Spleen (tissue), 11 donors: ENCODE measurements around the gene HOXD10. TPM values are rescaled to one million over a fixed set of nuclear protein-coding genes. Genes with fewer than 3 reads are reported as not detected.

Experiments
- DNase-seq: peaks from one replicate; pipeline ENCODE4 v3.0.0-alpha.2; 2020
- H3K27ac ChIP-seq, 8 donors: fragments of 200-600 bp; sonication (generic) in 7 of 8; 1 replicate in 4 of 8; 2 replicates in 4 of 8; pipeline versions ENCODE4 v1.5.0 to v1.8.0; 2016 to 2021; ENCODE audit warnings: inconsistent platforms in 4 of 8, mild to moderate bottlenecking in 4 of 8, moderate library complexity in 1 of 8
- H3K27me3 ChIP-seq, 7 donors: fragments of 200-600 bp; sonication (generic) in 6 of 7; replicated peaks in 1 of 7; 1 replicate in 4 of 7; 2 replicates in 3 of 7; pipeline versions ENCODE4 v1.5.0 to v1.8.0; 2016 to 2021; ENCODE audit warnings: inconsistent platforms in 3 of 7, mild to moderate bottlenecking in 1 of 7
- H3K36me3 ChIP-seq, 6 donors: fragments of 200-600 bp; sonication (generic) in 5 of 6; 1 replicate in 4 of 6; 2 replicates in 2 of 6; pipeline versions ENCODE4 v1.5.0 to v1.8.0; 2016 to 2021; ENCODE audit warnings: inconsistent platforms in 2 of 6
- H3K4me1 ChIP-seq, 6 donors: fragments of 200-600 bp; sonication (generic) in 5 of 6; 1 replicate in 3 of 6; 2 replicates in 3 of 6; pipeline versions ENCODE4 v1.5.0 to v1.8.0; 2016 to 2021; ENCODE audit warnings: inconsistent platforms in 3 of 6
- H3K4me3 ChIP-seq, 8 donors: fragments of 200-600 bp; sonication (generic) in 7 of 8; 1 replicate in 4 of 8; 2 replicates in 4 of 8; pipeline versions ENCODE4 v1.5.0 to v1.8.0; 2016 to 2021; ENCODE audit warnings: inconsistent platforms in 4 of 8, mild to moderate bottlenecking in 4 of 8, moderate library complexity in 2 of 8
- H3K9me3 ChIP-seq, 8 donors: fragments of 200-600 bp; sonication (generic) in 7 of 8; 1 replicate in 4 of 8; 2 replicates in 4 of 8; pipeline versions ENCODE4 v1.5.0 to v1.8.0; 2016 to 2021; ENCODE audit warnings: inconsistent platforms in 4 of 8
- POLR2A ChIP-seq, 3 donors: fragments of 450-650 bp; IDR thresholded peaks; one replicate each; pipeline ENCODE4 v1.5.1; 2017; ENCODE audit warnings: antibody characterized with exemption in 3 of 3, mild to moderate bottlenecking in 1 of 3
- POLR2AphosphoS5 ChIP-seq, 3 donors: sonication (generic); formaldehyde crosslinking; IDR thresholded peaks; one replicate each; pipeline ENCODE4 v1.5.1; 2017; ENCODE audit warnings: antibody characterized with exemption in 3 of 3
- WGBS, 5 donors: extraction: QIAGEN DNeasy Blood & Tissue Kit in 3 of 5; methylation state at CpG; one replicate each; pipeline versions ENCODE4 v1.1.5 to v1.1.7; 2013 to 2018; 5-methylcytosine and 5-hydroxymethylcytosine counted together
- intact Hi-C: fragments of 100-400 bp; cut with DNase I; formaldehyde crosslinking; loops from one replicate; pipeline ENCODE4 v1.15.0; 2023; ENCODE audit warnings: low total_unique reads
- polyA plus RNA-seq, 3 donors: library from polyadenylated mRNA; stranded (reverse); fragments of 200-250 nt; gene quantifications; one replicate each; pipeline ENCODE4 v1.2.1, GENCODE V29; 2013
- total RNA-seq, 7 donors: library from RNA; depleted of rRNA in 3 of 7; stranded (reverse); fragments of >200 nt in 3 of 7; fragmentation: NEBNext Ultra II Directional in 4 of 7; extraction: Animal tissue kit (Norgen Biotek cat#: 25700) in 4 of 7; gene quantifications; one replicate each; pipeline versions ENCODE4 v1.1.0 to v1.2.1, GENCODE V29; 2016 to 2021
- TF ChIP-seq, protein P1 (sequence below), 11 experiments: fragments of 200-600 bp in 7 of 11; fragments of 450-650 bp in 4 of 11; sonication (generic) in 4 of 11; IDR thresholded peaks in 8 of 11; conservative IDR thresholded peaks in 3 of 11; 1 replicate in 7 of 11; 2 replicates in 4 of 11; pipeline versions ENCODE4 v1.4.0 to v1.8.0; 2016 to 2021; ENCODE audit warnings: antibody characterized with exemption in 11 of 11, inconsistent platforms in 4 of 11, mild to moderate bottlenecking in 1 of 11
- donor health status: healthy with polysubstance abuse.
- donor health status: DM: no; HTN: no; CAD: no; lungs with moderate emphysema.
- donor health status: DM: no; HTN: no; CAD: no.
- donor health status: Bipolar disorder and iron deficiency.
- donor health status: healthy.
- donor health status: DM: no; HTN: no; CAD: no.
- donor health status: DM: yes; HTN: yes; CAD: no.

Gene HOXD10
- total and polyA plus RNA-seq, 10 donors, result 0.06 TPM; not detected in 9

DNA sequence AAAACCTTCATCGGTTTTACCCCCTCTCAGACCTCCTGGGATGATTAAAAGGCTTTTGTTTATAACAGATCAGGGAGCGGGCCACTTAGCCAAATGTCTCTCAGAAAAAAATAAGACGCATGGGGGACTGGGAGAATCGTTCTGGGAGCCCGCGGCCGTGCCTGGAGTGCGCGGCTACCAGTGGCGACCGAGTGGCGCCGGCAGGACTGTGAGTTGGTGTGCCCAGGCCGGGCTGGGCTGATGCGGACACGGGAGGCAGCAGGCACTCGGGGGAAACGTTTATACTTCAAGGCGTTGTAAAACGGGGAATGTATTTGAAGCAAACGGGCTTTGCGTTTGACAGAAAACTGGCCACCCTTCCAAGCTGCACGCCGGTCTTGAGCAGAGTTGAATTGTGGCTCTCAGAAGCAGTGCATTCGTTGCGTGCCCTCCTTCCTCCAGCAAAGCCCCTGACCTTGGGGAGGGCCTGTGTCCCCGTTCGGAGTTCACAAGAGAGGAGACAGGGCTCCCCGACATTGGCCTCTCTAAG, 4.7 kb upstream of the HOXD10 start:
- intact Hi-C loops, result loop anchor here (10.0 kb wide), 1 partner anchor 703 kb away; no protein-coding TSS in a partner anchor
- WGBS, 5 donors, result 4 to 11% (median 7%) methylated on average over 29 of the region's 29 CpGs
- H3K27ac ChIP-seq, result no peak overlapping the region
- no peaks in the 10 kb centered on the region for H3K36me3 ChIP-seq
- TF ChIP-seq POLR2A (IDR thresholded peaks at IDR 0.05), result no peak
- TF ChIP-seq, protein P1, sequence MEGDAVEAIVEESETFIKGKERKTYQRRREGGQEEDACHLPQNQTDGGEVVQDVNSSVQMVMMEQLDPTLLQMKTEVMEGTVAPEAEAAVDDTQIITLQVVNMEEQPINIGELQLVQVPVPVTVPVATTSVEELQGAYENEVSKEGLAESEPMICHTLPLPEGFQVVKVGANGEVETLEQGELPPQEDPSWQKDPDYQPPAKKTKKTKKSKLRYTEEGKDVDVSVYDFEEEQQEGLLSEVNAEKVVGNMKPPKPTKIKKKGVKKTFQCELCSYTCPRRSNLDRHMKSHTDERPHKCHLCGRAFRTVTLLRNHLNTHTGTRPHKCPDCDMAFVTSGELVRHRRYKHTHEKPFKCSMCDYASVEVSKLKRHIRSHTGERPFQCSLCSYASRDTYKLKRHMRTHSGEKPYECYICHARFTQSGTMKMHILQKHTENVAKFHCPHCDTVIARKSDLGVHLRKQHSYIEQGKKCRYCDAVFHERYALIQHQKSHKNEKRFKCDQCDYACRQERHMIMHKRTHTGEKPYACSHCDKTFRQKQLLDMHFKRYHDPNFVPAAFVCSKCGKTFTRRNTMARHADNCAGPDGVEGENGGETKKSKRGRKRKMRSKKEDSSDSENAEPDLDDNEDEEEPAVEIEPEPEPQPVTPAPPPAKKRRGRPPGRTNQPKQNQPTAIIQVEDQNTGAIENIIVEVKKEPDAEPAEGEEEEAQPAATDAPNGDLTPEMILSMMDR (IDR thresholded peaks at IDR 0.05 in 8 of 11, conservative IDR thresholded peaks at IDR 0.05 in 3 of 11), result no peak
- peaks cover 21 to 100% (median 97%) of the 10 kb centered on the region in 7 donors for H3K27me3 ChIP-seq
- H3K4me1 ChIP-seq, result peaks cover 3 to 43% (median 18%) of the 10 kb centered on the region in 6 donors
- no peak for DNase-seq
- H3K9me3 ChIP-seq, result peaks cover 0 to 9% (median 0%) of the 10 kb centered on the region in 8 donors
- H3K4me3 ChIP-seq, result no peak overlapping the region

DNA sequence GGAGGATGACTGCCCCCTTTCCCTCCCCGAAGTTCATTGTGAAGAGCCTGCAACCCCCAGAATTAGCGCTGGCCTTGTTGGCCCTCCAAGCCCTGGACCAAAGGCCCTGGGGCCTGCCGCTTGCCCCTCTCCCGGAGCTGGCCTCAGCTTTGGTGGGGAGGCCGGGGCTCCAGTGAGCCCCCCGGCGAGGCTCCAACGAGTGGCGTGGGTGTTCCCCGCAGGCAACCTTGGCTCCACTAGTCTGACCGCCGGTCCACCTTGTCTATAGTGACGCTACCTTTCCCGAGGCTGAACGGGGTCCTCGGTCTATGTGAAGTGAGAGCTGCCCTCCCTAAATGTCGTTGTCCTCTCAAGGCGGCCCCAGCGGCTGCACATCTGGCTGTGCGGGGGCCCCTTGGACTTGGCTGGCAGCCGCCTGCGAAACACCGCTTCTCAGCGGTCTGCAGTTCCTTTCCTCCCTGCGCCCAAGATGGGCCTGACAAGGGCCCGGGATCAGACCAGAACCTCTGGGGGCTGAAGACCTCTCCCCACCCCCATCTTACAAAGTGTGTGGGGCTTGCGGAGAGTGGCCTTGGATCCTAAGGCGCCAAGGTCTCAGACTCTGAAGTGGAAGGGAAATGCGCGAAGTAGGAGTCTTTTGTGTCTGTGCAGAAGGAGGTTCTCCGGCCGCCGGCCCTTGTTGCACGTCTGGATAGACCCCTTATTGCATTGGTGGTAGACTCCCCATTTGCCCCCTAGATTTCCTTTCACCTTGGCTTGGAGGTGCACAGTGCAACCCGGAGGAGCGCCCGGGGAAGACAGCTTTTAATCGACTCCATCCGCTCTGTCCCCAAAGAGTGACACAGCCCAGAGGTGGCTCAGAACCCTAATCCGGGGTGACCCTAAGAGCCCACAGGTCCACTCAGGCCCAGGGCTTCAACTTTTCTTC, 3.9 kb upstream of the HOXD10 start:
- intact Hi-C loops, result loop anchor here (10.0 kb wide), 1 partner anchor 702 kb away; no protein-coding TSS in a partner anchor
- Histone ChIP-seq H3K9me3 (peaks cover 0 to 11% (median 0%) of the 10 kb centered on the region in 8 donors), H3K27me3 (peaks cover 26 to 100% (median 100%) of the 10 kb centered on the region in 7 donors), H3K27ac (no peak overlapping the region), H3K4me1 (peaks cover 0 to 37% (median 14%) of the 10 kb centered on the region in 6 donors), H3K36me3 (no peaks in the 10 kb centered on the region), H3K4me3 (no peak overlapping the region)
- WGBS, 5 donors, result 9 to 28% (median 11%) methylated on average over 19 to 40 of the region's 40 CpGs
- TF ChIP-seq, protein P1 (IDR thresholded peaks at IDR 0.05 in 8 of 11, conservative IDR thresholded peaks at IDR 0.05 in 3 of 11), result no peak
- TF ChIP-seq POLR2AphosphoS5 (IDR thresholded peaks at IDR 0.05), result no peak
- no peak for TF ChIP-seq POLR2A (IDR thresholded peaks at IDR 0.05)
- no peak for DNase-seq

DNA sequence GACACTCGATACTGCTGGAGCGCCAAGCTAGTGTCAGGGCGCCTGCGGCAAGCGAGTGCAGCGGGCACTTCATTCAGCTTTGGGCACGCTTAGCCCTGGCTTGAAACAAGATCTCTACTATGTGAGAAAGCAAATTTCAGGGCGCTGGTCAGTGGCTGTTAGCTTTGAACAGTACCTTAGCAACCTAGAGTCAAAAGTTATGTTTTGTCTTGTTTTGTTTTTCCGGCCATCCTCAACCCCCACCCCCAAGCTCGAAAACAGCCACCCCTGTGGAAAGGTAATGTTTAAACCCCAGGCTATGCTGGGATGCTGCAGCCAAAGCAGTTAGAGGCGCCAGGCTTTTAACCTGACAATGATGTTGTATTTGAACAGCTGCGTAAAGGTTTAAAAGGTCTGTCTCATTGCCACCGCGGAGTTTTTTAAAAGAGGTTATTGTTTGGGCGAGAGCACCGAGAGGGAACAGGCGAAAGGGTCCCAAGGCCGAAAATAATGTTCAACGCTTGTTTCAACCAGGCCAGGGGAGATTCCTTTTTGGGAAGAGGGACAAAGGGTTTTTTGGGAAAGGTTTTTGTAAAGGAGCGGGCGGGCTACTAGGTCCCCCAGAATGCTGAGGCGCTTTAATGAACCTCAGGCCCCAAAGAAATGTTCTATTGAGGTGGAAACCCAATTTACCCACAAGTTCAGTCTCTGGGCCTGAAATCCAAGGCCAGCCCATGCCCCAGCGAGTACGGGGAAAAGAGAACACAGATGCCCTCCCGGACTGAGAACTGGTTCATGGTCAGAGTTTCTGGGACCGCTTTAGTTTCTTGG, 2.3 kb upstream of the HOXD10 start:
- WGBS, 5 donors, result 13 to 27% (median 17%) methylated on average over 25 to 26 of the region's 26 CpGs
- H3K27me3 ChIP-seq, result peaks cover 21 to 100% (median 100%) of the 10 kb centered on the region in 7 donors
- TF ChIP-seq POLR2A (IDR thresholded peaks at IDR 0.05), result no peak
- no peak for TF ChIP-seq POLR2AphosphoS5 (IDR thresholded peaks at IDR 0.05)
- TF ChIP-seq, protein P1 (IDR thresholded peaks at IDR 0.05 in 8 of 11, conservative IDR thresholded peaks at IDR 0.05 in 3 of 11), result no peak
- peaks cover 0 to 11% (median 0%) of the 10 kb centered on the region in 8 donors for H3K9me3 ChIP-seq
- H3K4me1 ChIP-seq, result peaks cover 0 to 29% (median 11%) of the 10 kb centered on the region in 6 donors
- H3K36me3 ChIP-seq, result no peaks in the 10 kb centered on the region
- intact Hi-C loops, result loop anchor here (10.0 kb wide), 1 partner anchor 700 kb away; no protein-coding TSS in a partner anchor
- H3K27ac ChIP-seq, result no peak overlapping the region
- H3K4me3 ChIP-seq, result no peak overlapping the region
- DNase-seq, result no peak
